Kidney (tissue), 14 donors: ENCODE results near the gene BCO2. TPM values are rescaled to one million over a fixed set of nuclear protein-coding genes. Genes with fewer than 3 reads are reported as not detected.

Source experiments
- DNase-seq, 5 donors: peaks; one replicate each; pipeline ENCODE4 v3.0.0-alpha.2; 2013 to 2020
- FAIRE-seq: peaks from 2 replicates; lab custom pipeline; 2012; peaks lifted over from hg19 to GRCh38; lab: Jason Lieb, UNC
- H3K27ac ChIP-seq, 2 donors: one replicate each; pipeline ENCODE4 v1.7.0; 2013; ENCODE audit warnings: low read depth in 2 of 2, low read length in 2 of 2, inconsistent platforms in 1 of 2
- H3K27me3 ChIP-seq: one replicate; pipeline ENCODE4 v1.7.1; 2013; ENCODE audit warnings: low read length, inconsistent platforms; ENCODE audit not compliant: control insufficient read depth, insufficient read depth
- H3K36me3 ChIP-seq, 3 donors: one replicate each; pipeline versions ENCODE4 v1.7.0 to v1.7.1; 2013; ENCODE audit warnings: low read length in 3 of 3, control low read depth in 1 of 3, inconsistent platforms in 1 of 3; ENCODE audit not compliant: insufficient read depth in 3 of 3, control insufficient read depth in 2 of 3
- H3K4me1 ChIP-seq, 3 donors: one replicate each; pipeline versions ENCODE4 v1.7.0 to v1.7.1; 2013; ENCODE audit warnings: low read length in 3 of 3, inconsistent platforms in 1 of 3, low read depth in 1 of 3; ENCODE audit not compliant: control insufficient read depth in 2 of 3, insufficient read depth in 2 of 3
- H3K4me3 ChIP-seq, 3 donors: one replicate each; pipeline versions ENCODE4 v1.7.0 to v1.8.1; 2013; ENCODE audit warnings: low read length in 3 of 3, control low read depth in 1 of 3, inconsistent platforms in 1 of 3
- H3K9ac ChIP-seq, 3 donors: one replicate each; pipeline versions ENCODE4 v1.7.0 to v1.7.1; 2013; ENCODE audit warnings: low read length in 3 of 3, control low read depth in 1 of 3, inconsistent platforms in 1 of 3
- H3K9me3 ChIP-seq, 3 donors: one replicate each; pipeline versions ENCODE4 v1.7.0 to v1.7.1; 2013; ENCODE audit warnings: low read length in 3 of 3, control low read depth in 1 of 3, inconsistent platforms in 1 of 3; ENCODE audit not compliant: control insufficient read depth in 2 of 3, insufficient read depth in 1 of 3
- CTCF ChIP-seq: IDR thresholded peaks from 3 replicates; pipeline ENCODE4 v1.5.1; 2012; ENCODE audit warnings: mild to moderate bottlenecking, moderate library complexity, borderline replicate concordance; ENCODE audit not compliant: insufficient read depth; ENCODE audit errors: extremely low read depth
- intact Hi-C: fragments of 100-400 bp; cut with DNase I; formaldehyde crosslinking; loops from one replicate; pipeline ENCODE4 v1.11.1; 2022
- polyA plus RNA-seq: library from polyadenylated mRNA; stranded (reverse); fragments of 350-450 nt; fragmentation: Illumina TruSeq; extraction: RNeasy Lipid Tissue Mini Kit (QIAGEN cat#74804); gene quantifications from one replicate; pipeline ENCODE4 v1.2.3, GENCODE V29; 2014; ENCODE audit warnings: low read depth, low replicate concordance; ENCODE audit not compliant: insufficient read depth
- total RNA-seq: library from RNA; stranded (reverse); fragmentation: NEBNext Ultra II Directional; extraction: Animal tissue kit (Norgen Biotek cat#: 25700); gene quantifications from one replicate; pipeline ENCODE4 v1.2.1, GENCODE V29; 2021
- donor health status: control.
- donor health status: control.
- donor health status: control.
- donor health status: control.
- donor health status: control.
- donor health status: DM: yes; HTN: yes; CAD: no.
- donor health status: Normal renal cell carcinoma (clear cell type).

Gene BCO2
- total and polyA plus RNA-seq, 2 donors from 2014 or later, result 6.9 to 9.6 TPM

- intact Hi-C loops, result no loop called here
- Histone ChIP-seq H3K9me3 (no peaks in the 10 kb centered on the region), H3K4me1 (no peaks in the 10 kb centered on the region), H3K27ac (no peak overlapping the region), H3K27me3 (no peaks in the 10 kb centered on the region), H3K9ac (no peak overlapping the region), H3K36me3 (no peaks in the 10 kb centered on the region), H3K4me3 (peak overlapping the region in 2 of 3 donors; percentile 51)
- DNase-seq (no peak), FAIRE-seq (no peak)
- TF ChIP-seq CTCF, result no peak
Observed at GRCh38 chr11:112162761-112163546, 12.4 kb upstream of the BCO2 start.

GRCh38 chr11:112163875-112164685 lies 11.2 kb upstream of the BCO2 start, which contains the start of gene IL18:
Gene IL18, minus strand, starts transcription at chr11:112164094. Its CDS starts 9,041 bp downstream, at chr11:112155053.
- Histone ChIP-seq H3K4me1 (no peaks in the 10 kb centered on the region), H3K4me3 (peak within 1 kb of the TSS in 2 of 3 donors; percentile 51 to 56), H3K9me3 (no peaks in the 10 kb centered on the region), H3K27ac (peak within 1 kb of the TSS in 1 of 2 donors; percentile 52), H3K36me3 (no peaks in the 10 kb centered on the region), H3K9ac (no peak within 1 kb of the TSS), H3K27me3 (no peaks in the 10 kb centered on the region)
- intact Hi-C loops, result no loop called here
- DNase-seq (peak; percentile 17 to 65 (median 27)), FAIRE-seq (no peak)
- no peak for TF ChIP-seq CTCF

- Histone ChIP-seq H3K36me3 (no peaks in the 10 kb centered on the region), H3K27me3 (no peaks in the 10 kb centered on the region), H3K4me3 (no peak overlapping the region), H3K9ac (no peak overlapping the region), H3K27ac (no peak overlapping the region), H3K4me1 (no peaks in the 10 kb centered on the region), H3K9me3 (no peaks in the 10 kb centered on the region)
- no peak for TF ChIP-seq CTCF
- intact Hi-C loops, result no loop called here
- FAIRE-seq (no peak), DNase-seq (peak in 2 of 5 donors; percentile 25 to 38)
Observed at GRCh38 chr11:112165049-112165448, 10.3 kb upstream of the BCO2 start.
